HUES48 (cell line): ENCODE measurements around the gene ESPN.
"Not testable (repeated sequence)": the region's sequence is repeated elsewhere in the genome, so short reads cannot be mapped to it uniquely, and the experiment has no call there.

Source experiments
- H3K27ac ChIP-seq: one replicate; pipeline ENCODE4 v1.7.0; 2013; ENCODE audit warnings: low read depth, low read length, inconsistent platforms
- H3K27me3 ChIP-seq: 2 replicates; pipeline ENCODE4 v1.6.1; 2013; ENCODE audit warnings: mild to moderate bottlenecking, low read length; ENCODE audit not compliant: control insufficient read depth, insufficient read depth
- H3K36me3 ChIP-seq: 2 replicates; pipeline ENCODE4 v1.6.1; 2013; ENCODE audit warnings: low read length; ENCODE audit not compliant: control insufficient read depth, insufficient read depth
- H3K4me1 ChIP-seq: 2 replicates; pipeline ENCODE4 v1.6.1; 2013; ENCODE audit warnings: mild to moderate bottlenecking, low read length; ENCODE audit not compliant: control insufficient read depth, insufficient read depth
- H3K4me3 ChIP-seq: 2 replicates; pipeline ENCODE4 v1.5.1; 2013; ENCODE audit warnings: mild to moderate bottlenecking, low read depth, low read length
- H3K9ac ChIP-seq: 2 replicates; pipeline ENCODE4 v1.6.1; 2013; ENCODE audit warnings: mild to moderate bottlenecking, low read depth, low read length, moderate library complexity
- H3K9me3 ChIP-seq: 2 replicates; pipeline ENCODE4 v1.6.1; 2013; ENCODE audit warnings: low read length; ENCODE audit not compliant: control insufficient read depth, insufficient read depth

Gene ESPN

DNA sequence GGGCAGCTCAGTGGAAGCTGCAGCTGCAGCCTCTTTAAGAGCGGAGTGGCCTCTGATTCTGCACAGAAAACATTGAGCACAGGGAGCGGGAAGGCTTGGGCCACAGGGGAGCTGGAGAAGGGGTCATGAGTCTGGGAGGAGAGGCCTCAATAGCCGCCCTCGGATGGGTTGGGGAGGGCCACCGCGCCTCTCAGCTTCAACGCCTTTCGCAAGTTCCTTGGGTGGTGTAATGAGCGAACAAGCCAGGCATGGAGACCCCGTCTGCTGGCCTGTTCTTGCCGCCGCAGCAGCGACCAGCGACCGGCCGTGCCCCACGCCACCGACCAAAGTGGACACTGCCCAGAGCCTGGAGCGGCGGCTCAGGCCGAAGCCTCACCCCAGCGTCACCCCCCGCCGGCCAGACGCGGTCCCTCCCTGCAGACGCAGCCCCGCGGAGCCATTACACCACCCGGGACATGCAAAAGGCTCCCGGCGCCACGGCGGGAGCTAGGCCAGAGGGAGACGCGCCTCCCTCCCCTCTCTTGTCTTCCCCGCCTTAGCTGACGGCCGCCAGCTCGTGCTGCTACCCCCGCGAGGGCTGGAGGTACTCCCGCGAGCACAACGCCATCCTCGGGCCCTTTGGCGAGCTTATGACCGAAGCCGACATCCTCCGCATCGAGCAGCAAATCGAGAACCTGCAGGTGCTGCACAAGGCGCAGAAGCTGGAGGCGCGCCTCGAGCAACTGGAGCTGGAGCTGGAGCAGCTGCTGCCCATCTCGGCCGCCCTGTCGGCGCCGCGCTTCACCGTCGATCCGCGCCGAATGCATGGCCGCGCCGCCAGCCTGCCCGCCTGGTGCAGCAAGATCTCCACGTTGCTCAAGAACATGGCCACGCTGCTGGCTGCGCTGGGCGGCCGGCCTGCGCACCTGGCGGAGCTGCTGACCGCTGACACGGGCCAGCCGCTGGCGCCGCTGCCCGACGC is 29.6 kb downstream of the ESPN start:
- H3K27me3 ChIP-seq = peaks cover 38% of the 10 kb centered on the region
- H3K4me1 ChIP-seq, H3K9me3 ChIP-seq, H3K9ac ChIP-seq, H3K36me3 ChIP-seq, H3K27ac ChIP-seq: not testable (repeated sequence)
- peak overlapping the region; percentile 36; the same call in 1 of the 2 replicates for H3K4me3 ChIP-seq

DNA sequence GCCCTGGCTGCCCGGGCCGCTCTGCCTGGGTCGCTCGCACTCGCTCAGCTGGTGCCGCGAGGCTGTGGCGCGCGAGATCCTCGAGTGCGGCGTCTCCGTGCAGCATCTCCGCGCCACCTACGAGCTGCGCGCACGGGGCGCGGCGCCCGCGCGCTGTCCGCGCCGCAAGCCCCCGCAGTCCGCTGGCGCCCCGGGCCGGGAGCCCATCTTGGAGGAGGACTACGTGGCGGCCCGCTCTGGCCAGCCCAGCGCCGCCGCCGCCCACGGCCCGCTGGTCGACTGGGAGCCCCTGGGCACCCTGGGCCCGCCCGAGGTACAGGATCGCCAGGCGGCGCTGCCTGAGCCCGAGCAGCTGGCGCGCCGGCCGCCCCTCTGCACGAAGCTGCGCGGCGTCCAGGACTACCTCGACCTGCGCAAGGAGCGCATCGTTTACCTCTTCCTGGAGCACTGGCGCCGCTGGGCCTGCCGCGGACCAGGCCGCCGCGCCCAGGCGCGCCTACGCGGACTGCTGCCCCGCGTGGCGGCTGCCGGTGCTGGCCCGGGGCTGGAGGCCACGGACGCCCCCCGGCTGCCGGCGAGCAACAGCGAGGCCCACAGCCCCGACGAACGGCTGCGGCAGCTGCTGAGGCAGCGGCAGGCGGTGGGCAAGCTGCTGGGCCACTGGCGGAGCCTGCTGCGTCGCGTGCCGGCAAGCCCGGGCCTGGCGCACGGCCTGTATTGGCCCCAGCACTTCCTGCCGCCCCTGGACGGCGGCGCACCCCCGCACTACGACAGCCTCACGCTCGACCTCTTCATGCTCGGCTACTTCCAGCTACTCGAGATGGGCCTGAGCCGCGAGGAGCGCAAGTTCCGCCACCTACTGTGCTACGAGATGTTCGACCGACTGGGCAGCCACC is 30.5 kb downstream of the ESPN start:
- Histone ChIP-seq H3K4me3 (peak overlapping the region; percentile 36; the same call in 1 of the 2 replicates), H3K27ac (no peak overlapping the region), H3K4me1 (no peaks in the 10 kb centered on the region), H3K9me3 (no peaks in the 10 kb centered on the region), H3K36me3 (no peaks in the 10 kb centered on the region), H3K9ac (no peak overlapping the region), H3K27me3 (peaks cover 29% of the 10 kb centered on the region)

DNA sequence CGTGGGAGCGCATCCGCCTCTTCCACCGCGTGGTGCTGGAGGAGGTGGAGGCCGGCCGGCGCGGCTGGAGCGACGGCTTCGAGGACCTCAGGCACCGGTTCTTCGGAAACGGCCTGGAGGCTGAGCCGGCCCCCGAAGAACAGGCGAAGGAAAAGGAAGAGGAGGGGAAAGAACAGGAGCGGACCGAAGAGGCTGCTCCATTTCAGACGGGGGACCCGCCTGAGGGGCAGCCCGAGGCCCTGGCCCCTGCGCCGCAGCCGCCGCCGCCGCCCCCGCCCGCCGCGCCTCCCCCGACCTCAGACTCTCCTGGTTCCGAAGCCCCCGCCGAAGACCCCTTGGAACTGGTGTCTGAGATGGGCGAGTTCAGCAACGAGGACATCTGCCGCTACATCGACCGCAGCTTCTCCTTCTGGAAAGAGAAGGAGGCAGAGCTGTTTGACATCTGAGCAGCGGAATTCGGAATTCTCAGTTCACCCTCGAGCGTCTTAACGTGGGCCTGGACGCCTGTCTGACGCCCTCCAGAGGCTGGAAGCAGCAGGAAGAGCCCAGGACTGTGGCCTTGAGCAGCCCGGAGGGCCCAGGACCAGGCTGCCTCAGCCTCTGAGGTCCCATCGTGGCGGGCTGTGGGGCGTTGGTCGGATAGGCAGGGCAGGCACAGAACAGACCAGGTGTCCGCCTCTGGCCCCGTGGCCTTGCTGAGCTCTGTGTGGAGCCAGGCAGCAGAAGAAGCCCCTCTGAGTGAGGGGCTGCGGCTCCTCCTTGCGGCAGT is 31.4 kb downstream of the ESPN start:
- not testable (repeated sequence) for H3K9ac ChIP-seq, H3K36me3 ChIP-seq, H3K4me1 ChIP-seq, H3K4me3 ChIP-seq, H3K27ac ChIP-seq, H3K9me3 ChIP-seq
- peaks cover 29% of the 10 kb centered on the region for H3K27me3 ChIP-seq

DNA sequence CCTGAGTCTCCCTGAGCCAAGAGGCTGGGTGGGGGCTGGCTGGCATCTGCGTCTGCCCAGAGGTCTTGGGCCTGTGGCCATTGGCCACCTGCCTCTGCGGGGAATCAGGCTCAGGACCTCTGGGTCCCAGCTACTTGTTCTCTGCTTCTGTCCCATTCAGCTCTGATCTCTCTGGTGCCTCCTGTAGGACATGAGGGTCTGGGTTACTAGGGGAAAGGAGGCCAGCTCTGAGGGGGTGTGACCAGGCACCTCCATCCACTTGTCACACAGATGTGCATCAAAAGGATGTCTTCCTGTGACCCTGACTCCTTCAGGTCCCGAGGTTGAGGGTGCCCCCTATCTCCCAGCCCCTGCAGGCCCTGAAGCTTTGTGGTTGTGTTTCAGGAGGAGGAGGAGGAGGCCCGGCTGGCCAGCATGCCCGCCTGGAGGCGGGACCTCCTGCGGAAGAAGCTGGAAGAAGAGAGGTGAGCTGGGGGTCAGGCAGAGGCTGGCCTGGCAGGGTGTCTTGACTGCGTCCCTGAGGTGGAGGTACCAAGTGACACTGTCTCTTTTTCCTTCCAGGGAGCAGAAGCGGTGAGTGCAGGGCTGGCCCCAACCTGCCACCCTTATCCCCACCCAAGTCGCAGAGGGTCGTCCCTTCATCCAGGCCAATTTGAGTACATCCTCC is 32.4 kb downstream of the ESPN start:
- Histone ChIP-seq H3K4me1 (peaks cover 6% of the 10 kb centered on the region; the same call in 1 of the 2 replicates), H3K9ac (no peak overlapping the region), H3K36me3 (0 out of 2 replicates have a peak, but pooled peaks cover 2% of the 10 kb centered on the region), H3K4me3 (no peak overlapping the region), H3K9me3 (no peaks in the 10 kb centered on the region), H3K27ac (no peak overlapping the region), H3K27me3 (peaks cover 29% of the 10 kb centered on the region)

DNA sequence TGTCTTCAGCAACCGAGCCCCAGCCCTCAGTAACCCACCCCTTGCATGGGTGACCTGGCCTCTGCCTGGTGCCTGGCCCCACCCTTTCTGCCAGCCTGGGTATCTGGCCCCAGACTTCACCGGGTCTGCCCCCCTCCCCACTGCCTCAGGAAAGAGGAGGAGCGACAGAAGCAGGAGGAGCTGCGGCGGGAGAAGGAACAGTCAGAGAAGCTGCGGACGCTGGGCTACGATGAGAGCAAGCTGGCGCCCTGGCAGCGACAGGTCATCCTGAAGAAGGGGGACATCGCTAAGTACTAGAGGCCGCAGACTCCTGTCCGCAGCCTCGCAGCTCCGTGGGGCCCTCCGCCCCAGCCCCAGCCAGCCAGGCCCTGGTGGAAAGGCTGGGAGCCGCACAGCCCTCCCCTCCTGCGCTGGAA is 35.3 kb downstream of the ESPN start:
- no peak overlapping the region for H3K9ac ChIP-seq

DNA sequence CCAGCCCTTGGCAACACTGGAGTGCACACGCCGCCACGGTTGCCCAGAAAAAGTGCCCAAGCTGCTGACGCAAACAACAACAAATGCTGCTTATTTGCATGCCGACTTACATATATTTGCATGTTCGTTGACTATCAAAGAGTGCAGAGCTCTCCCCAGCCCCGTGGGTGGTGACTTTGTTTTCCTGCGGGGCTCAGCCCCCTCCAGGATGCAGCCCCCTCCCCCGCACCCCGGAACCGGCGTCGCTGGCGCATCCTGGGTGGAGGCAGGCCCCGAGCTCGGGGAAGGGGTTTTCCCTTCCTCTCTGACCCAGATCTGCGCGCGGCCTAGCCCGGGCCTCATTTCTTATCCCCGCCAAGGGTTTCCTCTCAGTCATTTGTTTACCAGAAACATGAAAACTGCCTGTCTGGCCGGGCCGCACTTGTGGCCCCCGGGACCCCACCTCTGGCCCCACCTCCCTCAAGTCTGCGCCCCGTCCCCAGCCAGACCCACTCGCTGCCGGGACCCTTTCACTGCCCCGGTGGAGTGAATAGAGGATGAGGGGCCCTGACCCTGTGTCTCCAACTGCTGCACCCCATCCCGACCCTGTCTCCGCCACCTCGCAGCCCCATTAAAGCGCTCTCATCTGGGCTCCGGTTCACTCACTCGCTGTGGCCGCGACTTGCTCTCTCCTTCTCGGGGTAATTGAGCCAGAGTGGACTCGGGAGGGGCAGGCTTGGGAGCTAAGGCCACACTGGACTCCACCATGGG is 35.9 kb downstream of the ESPN start:
- Histone ChIP-seq H3K4me1 (peaks cover 8% of the 10 kb centered on the region; the same call in 1 of the 2 replicates), H3K27ac (no peak overlapping the region), H3K9me3 (no peaks in the 10 kb centered on the region), H3K27me3 (peaks cover 6% of the 10 kb centered on the region; the same call in 1 of the 2 replicates), H3K36me3 (peaks cover 11% of the 10 kb centered on the region), H3K9ac (no peak overlapping the region), H3K4me3 (peak overlapping the region; percentile 21; the same call in 1 of the 2 replicates)

More for the DNA sequence above, 35.3 kb downstream of the ESPN start:
- peaks cover 6% of the 10 kb centered on the region; the same call in 1 of the 2 replicates for H3K4me1 ChIP-seq
- H3K4me3 ChIP-seq = peak overlapping the region; percentile 21; the same call in 1 of the 2 replicates
- peaks cover 11% of the 10 kb centered on the region for H3K36me3 ChIP-seq
- H3K27me3 ChIP-seq = peaks cover 12% of the 10 kb centered on the region; the same call in 1 of the 2 replicates
- H3K9me3 ChIP-seq = no peaks in the 10 kb centered on the region
- H3K27ac ChIP-seq = no peak overlapping the region

DNA sequence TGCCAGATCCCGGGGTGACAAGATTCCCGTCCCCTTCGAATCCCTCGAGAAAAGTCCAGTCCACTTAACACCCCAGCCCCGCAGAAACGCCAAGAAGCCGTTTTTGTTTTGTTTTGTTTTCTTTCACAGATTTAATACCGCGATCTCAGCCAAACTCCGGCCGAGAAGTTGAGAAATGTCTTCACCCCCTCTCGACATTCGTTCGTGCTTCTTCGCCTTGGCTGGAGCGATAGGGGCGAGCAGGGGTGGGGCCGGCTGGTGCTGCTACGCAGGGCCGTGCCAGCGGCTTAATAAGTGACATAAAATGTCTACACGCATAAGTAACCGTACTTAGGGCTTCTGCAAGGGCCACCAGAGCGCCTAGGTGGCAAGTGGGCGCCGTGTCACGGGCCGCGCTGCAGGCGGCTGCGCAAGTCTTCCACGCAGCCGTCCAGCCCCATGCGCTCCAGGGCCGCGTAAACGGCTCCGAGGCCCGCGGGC is 36.5 kb downstream of the ESPN start:
- Histone ChIP-seq H3K27ac (no peak overlapping the region), H3K9me3 (no peaks in the 10 kb centered on the region), H3K9ac (no peak overlapping the region), H3K36me3 (peaks cover 11% of the 10 kb centered on the region), H3K4me3 (no peak overlapping the region), H3K4me1 (peaks cover 10% of the 10 kb centered on the region; the same call in 1 of the 2 replicates), H3K27me3 (peaks cover under 1% of the 10 kb centered on the region; the same call in 1 of the 2 replicates)

DNA sequence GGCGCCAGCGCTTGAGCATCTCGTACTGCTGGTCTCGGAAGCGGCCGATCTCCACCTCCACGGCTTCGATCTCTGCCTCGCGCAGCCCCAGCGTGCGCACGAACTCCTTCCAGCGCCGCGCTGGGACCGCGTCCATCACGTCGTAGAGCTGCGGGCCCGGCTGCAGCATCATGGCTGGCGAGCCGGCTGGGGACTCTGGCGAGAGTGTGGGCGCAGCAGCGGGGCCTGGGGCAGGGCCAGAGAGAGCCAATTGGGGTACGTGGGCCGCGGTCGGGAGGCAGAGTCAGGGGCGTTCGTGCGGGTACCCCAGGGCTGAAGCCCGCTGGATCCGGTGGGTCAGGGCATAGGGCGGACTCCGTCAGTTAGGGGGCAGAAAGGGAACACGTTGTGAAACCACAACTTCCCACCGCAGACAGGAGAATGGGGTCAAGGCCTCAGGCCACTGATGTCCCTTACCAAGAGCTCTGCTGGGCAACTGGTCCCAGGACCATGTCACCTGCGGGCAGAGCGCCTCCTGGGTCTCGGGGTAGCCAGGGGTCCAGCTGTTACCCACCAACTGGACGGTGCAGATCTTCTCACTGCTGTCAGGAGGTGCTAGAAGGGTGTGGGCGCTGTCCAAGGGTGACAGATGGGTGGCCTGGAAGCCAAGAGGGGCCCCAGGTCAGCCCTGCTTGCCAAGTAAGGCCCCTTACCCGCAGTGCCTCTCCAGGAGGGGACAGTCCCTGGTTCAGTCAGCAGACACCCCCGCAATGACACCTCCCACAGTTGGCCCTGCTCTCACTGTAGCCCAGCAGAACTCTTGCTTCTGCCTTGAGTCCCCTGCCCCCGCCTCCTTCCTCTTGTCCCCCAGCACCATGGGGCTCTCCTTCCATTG is 37.2 kb downstream of the ESPN start:
- no peak overlapping the region for H3K4me3 ChIP-seq
- no peak overlapping the region for H3K9ac ChIP-seq
- H3K4me1 ChIP-seq = peaks cover 10% of the 10 kb centered on the region; the same call in 1 of the 2 replicates
- peaks cover 11% of the 10 kb centered on the region for H3K36me3 ChIP-seq
- no peaks in the 10 kb centered on the region for H3K27me3 ChIP-seq
- H3K9me3 ChIP-seq = no peaks in the 10 kb centered on the region
- no peak overlapping the region for H3K27ac ChIP-seq
